Jurkat, Clone E6-1 (cell line): Measurements from ENCODE around the gene THADA. TPM values are rescaled to one million over a fixed set of nuclear protein-coding genes. Genes with fewer than 3 reads are reported as not detected.
"Not testable (repeated sequence)": the region's sequence is repeated elsewhere in the genome, so short reads cannot be mapped to it uniquely, and the experiment has no call there.

Experiments used
- DNase-seq: peaks from one replicate; pipeline ENCODE4 v3.0.0-alpha.2; 2011; ENCODE audit warnings: low read depth, low spot score
- H3K4me3 ChIP-seq: 2 replicates; pipeline ENCODE4 v1.5.1; 2011; ENCODE audit warnings: mild to moderate bottlenecking, low read length, control low read depth, moderate library complexity
- polyA plus RNA-seq: library from polyadenylated mRNA; unstranded; fragments of >200 nt; gene quantifications from one replicate; pipeline ENCODE4 v1.2.1, GENCODE V29; 2012; ENCODE audit warnings: missing spikeins; ENCODE audit not compliant: insufficient read length, insufficient read depth

Gene THADA
- polyA plus RNA-seq: 12.0 TPM

- peak within 1 kb of the TSS; percentile 88 for H3K4me3 ChIP-seq
- DNase-seq: peak; percentile 95
Measured at GRCh38 chr2:43595603-43596412, at the start of gene THADA. TSS of gene THADA (minus strand) at chr2:43596038. CDS start at chr2:43592392, 3,646 bp downstream.

GRCh38 chr2:43643680-43644079 is 47.8 kb upstream of the THADA start:
- DNase-seq: no peak

GRCh38 chr2:43642363-43642762 is 46.5 kb upstream of the THADA start:
- H3K4me3 ChIP-seq: no peak overlapping the region
- no peak for DNase-seq

More at GRCh38 chr2:43643680-43644079, 47.8 kb upstream of the THADA start:
- H3K4me3 ChIP-seq: no peak overlapping the region

GRCh38 chr2:43637030-43637803 is 41.4 kb upstream of the THADA start, which contains the start of gene PLEKHH2:
TSS of gene PLEKHH2 (plus strand) at chr2:43637260. CDS start at chr2:43644674, 7,414 bp downstream.
- DNase-seq: peak; percentile 49
- peak within 1 kb of the TSS; percentile 60 for H3K4me3 ChIP-seq

GRCh38 chr2:43636621-43637020 is 40.8 kb upstream of the THADA start:
- peak; percentile 22 for DNase-seq
- H3K4me3 ChIP-seq: peak overlapping the region; percentile 60

GRCh38 chr2:43636153-43636552 is 40.3 kb upstream of the THADA start:
- not testable (repeated sequence) for H3K4me3 ChIP-seq, DNase-seq

GRCh38 chr2:43634604-43635306 is 38.9 kb upstream of the THADA start:
- no peak overlapping the region for H3K4me3 ChIP-seq

GRCh38 chr2:43631618-43632317 is 35.9 kb upstream of the THADA start:
- H3K4me3 ChIP-seq: no peak overlapping the region

More at GRCh38 chr2:43634604-43635306, 38.9 kb upstream of the THADA start:
- no peak for DNase-seq

GRCh38 chr2:43622931-43623451 is 27.2 kb upstream of the THADA start:
- DNase-seq: no peak

More at GRCh38 chr2:43631618-43632317, 35.9 kb upstream of the THADA start:
- DNase-seq: no peak

GRCh38 chr2:43619511-43619910 is 23.7 kb upstream of the THADA start:
- no peak overlapping the region for H3K4me3 ChIP-seq
- no peak for DNase-seq

More at GRCh38 chr2:43622931-43623451, 27.2 kb upstream of the THADA start:
- no peak overlapping the region for H3K4me3 ChIP-seq

- H3K4me3 ChIP-seq: no peak overlapping the region
- DNase-seq: no peak
Measured at GRCh38 chr2:43616967-43617680, 21.3 kb upstream of the THADA start.

- DNase-seq: no peak
- no peak overlapping the region for H3K4me3 ChIP-seq
Measured at GRCh38 chr2:43612944-43613343, 17.1 kb upstream of the THADA start.

- H3K4me3 ChIP-seq: no peak overlapping the region
- peak; percentile 52 for DNase-seq
Measured at GRCh38 chr2:43611987-43612894, 16.4 kb upstream of the THADA start.

GRCh38 chr2:43610361-43610760 is 14.5 kb upstream of the THADA start:
- DNase-seq: no peak
- no peak overlapping the region for H3K4me3 ChIP-seq

GRCh38 chr2:43609290-43609918 is 13.6 kb upstream of the THADA start:
- DNase-seq: no peak

GRCh38 chr2:43605851-43606250 is 10.0 kb upstream of the THADA start:
- H3K4me3 ChIP-seq: no peak overlapping the region
- DNase-seq: no peak

More at GRCh38 chr2:43609290-43609918, 13.6 kb upstream of the THADA start:
- H3K4me3 ChIP-seq: no peak overlapping the region
